Pancreas (tissue), 10 donors: ENCODE results near the gene TSEN2. TPM values are rescaled to one million over a fixed set of nuclear protein-coding genes. Genes with fewer than 3 reads are reported as not detected.

ENCODE experiments used
- ATAC-seq, 4 donors: fragments of 200-7000 bp; cut with Tn5 transposase; one replicate each; pipeline versions ENCODE4 v1.8.0 to v1.9.1; 2020; ENCODE audit warnings: mild to moderate bottlenecking in 4 of 4, moderate library complexity in 4 of 4
- DNase-seq, 6 donors: peaks; one replicate each; pipeline ENCODE4 v3.0.0-alpha.2; 2020
- FAIRE-seq: peaks from 2 replicates; lab custom pipeline; 2012; peaks lifted over from hg19 to GRCh38; lab: Jason Lieb, UNC
- H3K27ac ChIP-seq, 4 donors: fragments of 200-600 bp; sonication (generic); 1 replicate in 3 of 4; 2 replicates in 1 of 4; pipeline versions ENCODE4 v1.5.0 to v1.8.0; 2020
- H3K27me3 ChIP-seq, 4 donors: fragments of 200-600 bp; one replicate each; pipeline ENCODE4 v1.8.0; 2021
- H3K36me3 ChIP-seq, 3 donors: fragments of 200-600 bp; sonication (generic) in 1 of 3; one replicate each; pipeline versions ENCODE4 v1.5.0 to v1.8.0; 2020 to 2021
- H3K4me1 ChIP-seq, 3 donors: fragments of 200-600 bp; one replicate each; pipeline ENCODE4 v1.8.0; 2021
- H3K4me3 ChIP-seq, 4 donors: fragments of 200-600 bp; sonication (generic) in 2 of 4; one replicate each; pipeline versions ENCODE4 v1.5.0 to v1.8.0; 2020 to 2021
- H3K9me3 ChIP-seq, 4 donors: fragments of 200-600 bp; one replicate each; pipeline ENCODE4 v1.8.0; 2021
- WGBS, 2 donors: extraction: QIAGEN DNeasy Blood & Tissue Kit; methylation state at CpG; one replicate each; pipeline ENCODE4 v1.1.7; 2013; 5-methylcytosine and 5-hydroxymethylcytosine counted together
- intact Hi-C, 3 donors: fragments of 100-400 bp; cut with DNase I; formaldehyde crosslinking; loops; one replicate each; pipeline versions ENCODE4 v1.11.1 to v1.14.2; 2022
- polyA plus RNA-seq, 2 donors: library from polyadenylated mRNA; stranded (reverse); fragments of 200-250 nt; gene quantifications; one replicate each; pipeline ENCODE4 v1.2.3, GENCODE V29; 2013
- total RNA-seq, 6 donors: library from RNA; stranded (reverse); fragmentation: NEBNext Ultra II Directional in 4 of 6; extraction: Animal tissue kit (Norgen Biotek cat#: 25700) in 4 of 6; gene quantifications; one replicate each; pipeline versions ENCODE4 v1.2.1 to v1.2.4, GENCODE V29; 2021 to 2023
- TF ChIP-seq, protein P1 (sequence below), 4 donors: fragments of 200-600 bp; sonication (generic) in 3 of 4; IDR thresholded peaks; one replicate each; pipeline versions ENCODE4 v1.5.0 to v1.8.0; 2021; ENCODE audit warnings: antibody characterized with exemption in 4 of 4
- donor health status: healthy with polysubstance abuse.
- donor health status: DM: no; HTN: no; CAD: no; lungs with moderate emphysema.
- donor health status: DM: no; HTN: no; CAD: no.
- donor health status: control.
- donor health status: control.
- donor health status: Bipolar disorder and iron deficiency.
- donor health status: DM: yes; HTN: yes; CAD: no.
- donor health status: DM: no; HTN: no; CAD: no.
- donor health status: DM: no; HTN: no; CAD: no.
- donor health status: DM: yes; HTN: yes; CAD: no.

Gene TSEN2
- total and polyA plus RNA-seq, 8 donors, result 8.7 to 17.0 (median 10.9) TPM

GRCh38 chr3:12569836-12570235 lies 85.6 kb downstream of the TSEN2 start:
- intact Hi-C loops, result loop anchor here in 1 of 3 donors (10.0 kb wide), 1 partner anchor 85 kb away; no protein-coding TSS in a partner anchor
- 78 to 88% methylated on average over 6 of the region's 6 CpGs for WGBS, 2 donors
- Histone ChIP-seq H3K9me3 (no peaks in the 10 kb centered on the region), H3K27me3 (no peaks in the 10 kb centered on the region), H3K4me3 (no peak overlapping the region), H3K4me1 (no peaks in the 10 kb centered on the region), H3K27ac (no peak overlapping the region), H3K36me3 (peaks cover 0 to 54% (median 23%) of the 10 kb centered on the region in 3 donors)
- ATAC-seq (no peak), DNase-seq (no peak), FAIRE-seq (no peak)
- TF ChIP-seq, protein P1, sequence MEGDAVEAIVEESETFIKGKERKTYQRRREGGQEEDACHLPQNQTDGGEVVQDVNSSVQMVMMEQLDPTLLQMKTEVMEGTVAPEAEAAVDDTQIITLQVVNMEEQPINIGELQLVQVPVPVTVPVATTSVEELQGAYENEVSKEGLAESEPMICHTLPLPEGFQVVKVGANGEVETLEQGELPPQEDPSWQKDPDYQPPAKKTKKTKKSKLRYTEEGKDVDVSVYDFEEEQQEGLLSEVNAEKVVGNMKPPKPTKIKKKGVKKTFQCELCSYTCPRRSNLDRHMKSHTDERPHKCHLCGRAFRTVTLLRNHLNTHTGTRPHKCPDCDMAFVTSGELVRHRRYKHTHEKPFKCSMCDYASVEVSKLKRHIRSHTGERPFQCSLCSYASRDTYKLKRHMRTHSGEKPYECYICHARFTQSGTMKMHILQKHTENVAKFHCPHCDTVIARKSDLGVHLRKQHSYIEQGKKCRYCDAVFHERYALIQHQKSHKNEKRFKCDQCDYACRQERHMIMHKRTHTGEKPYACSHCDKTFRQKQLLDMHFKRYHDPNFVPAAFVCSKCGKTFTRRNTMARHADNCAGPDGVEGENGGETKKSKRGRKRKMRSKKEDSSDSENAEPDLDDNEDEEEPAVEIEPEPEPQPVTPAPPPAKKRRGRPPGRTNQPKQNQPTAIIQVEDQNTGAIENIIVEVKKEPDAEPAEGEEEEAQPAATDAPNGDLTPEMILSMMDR (IDR thresholded peaks at IDR 0.05), result no peak

DNA sequence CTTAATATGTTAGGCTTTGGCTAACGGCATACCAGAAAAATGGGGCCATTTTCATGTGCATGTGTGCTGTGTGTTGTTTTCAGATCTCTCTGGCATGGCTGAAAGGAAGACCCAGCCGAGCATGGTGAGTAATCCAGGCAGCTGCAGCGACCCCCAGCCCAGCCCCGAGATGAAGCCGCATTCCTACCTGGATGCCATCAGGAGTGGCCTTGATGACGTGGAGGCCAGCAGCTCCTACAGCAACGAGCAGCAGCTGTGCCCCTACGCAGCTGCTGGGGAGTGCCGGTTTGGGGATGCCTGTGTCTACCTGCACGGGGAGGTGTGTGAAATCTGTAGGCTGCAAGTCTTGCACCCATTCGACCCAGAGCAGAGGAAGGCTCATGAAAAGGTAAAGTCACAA lies 87.7 kb downstream of the TSEN2 start:
- H3K9me3 ChIP-seq, result no peaks in the 10 kb centered on the region
- H3K27ac ChIP-seq, result no peak overlapping the region
- H3K36me3 ChIP-seq, result peaks cover 0 to 70% (median 32%) of the 10 kb centered on the region in 3 donors
- H3K4me3 ChIP-seq, result no peak overlapping the region
- 89 to 94% methylated on average over 11 of the region's 11 CpGs for WGBS, 2 donors
- H3K4me1 ChIP-seq, result no peaks in the 10 kb centered on the region
- intact Hi-C loops, result no loop called here
- FAIRE-seq (no peak), DNase-seq (no peak), ATAC-seq (no peak)
- no peaks in the 10 kb centered on the region for H3K27me3 ChIP-seq
- TF ChIP-seq, protein P1 (IDR thresholded peaks at IDR 0.05), result no peak

DNA sequence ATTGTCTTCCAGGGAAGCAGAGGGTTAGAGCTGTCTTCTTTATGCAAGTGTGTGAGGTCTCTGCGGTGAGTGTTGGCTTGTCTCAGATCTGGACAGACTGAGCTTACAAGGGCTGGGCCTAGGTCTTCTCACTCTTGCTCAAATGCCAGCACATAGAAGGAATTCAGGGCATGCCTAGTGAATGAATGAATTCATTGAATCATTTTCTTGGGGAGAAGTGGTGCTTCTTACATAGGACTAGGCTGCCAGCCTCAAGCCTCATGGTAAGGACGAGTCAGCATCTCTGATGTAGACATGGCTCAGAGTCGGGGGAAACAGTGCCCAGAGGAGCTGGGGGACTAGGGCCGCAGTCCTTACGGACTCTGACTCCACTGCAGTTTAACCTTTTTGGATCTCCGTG lies 89.9 kb downstream of the TSEN2 start:
- TF ChIP-seq, protein P1 (IDR thresholded peaks at IDR 0.05), result no peak
- H3K36me3 ChIP-seq, result peaks cover 0 to 75% (median 32%) of the 10 kb centered on the region in 3 donors
- no peak for DNase-seq
- no peaks in the 10 kb centered on the region for H3K27me3 ChIP-seq
- H3K9me3 ChIP-seq, result no peaks in the 10 kb centered on the region
- WGBS, 2 donors, result 90 to 96% methylated on average over 6 of the region's 6 CpGs
- H3K4me1 ChIP-seq, result peaks cover 0 to 2% (median 0%) of the 10 kb centered on the region in 3 donors
- no peak overlapping the region for H3K27ac ChIP-seq
- intact Hi-C loops, result no loop called here
- ATAC-seq, result no peak
- no peak overlapping the region for H3K4me3 ChIP-seq
- no peak for FAIRE-seq

GRCh38 chr3:12574661-12575060 lies 90.4 kb downstream of the TSEN2 start:
- Histone ChIP-seq H3K4me3 (no peak overlapping the region), H3K27me3 (no peaks in the 10 kb centered on the region), H3K9me3 (no peaks in the 10 kb centered on the region), H3K36me3 (peaks cover 0 to 73% (median 32%) of the 10 kb centered on the region in 3 donors), H3K4me1 (peaks cover 0 to 6% (median 4%) of the 10 kb centered on the region in 3 donors), H3K27ac (no peak overlapping the region)
- ATAC-seq (no peak), FAIRE-seq (no peak), DNase-seq (no peak)
- intact Hi-C loops, result no loop called here
- 56 to 65% methylated on average over 7 of the region's 7 CpGs for WGBS, 2 donors
- TF ChIP-seq, protein P1 (IDR thresholded peaks at IDR 0.05), result no peak

- ATAC-seq (no peak), FAIRE-seq (no peak), DNase-seq (no peak)
- Histone ChIP-seq H3K27me3 (no peaks in the 10 kb centered on the region), H3K36me3 (peaks cover 0 to 54% (median 26%) of the 10 kb centered on the region in 3 donors), H3K4me1 (peaks cover 0 to 11% (median 6%) of the 10 kb centered on the region in 3 donors), H3K27ac (no peak overlapping the region), H3K4me3 (no peak overlapping the region), H3K9me3 (no peaks in the 10 kb centered on the region)
- intact Hi-C loops, result no loop called here
- TF ChIP-seq, protein P1 (IDR thresholded peaks at IDR 0.05), result no peak
- WGBS, 2 donors, result 91 to 96% methylated on average over 5 of the region's 5 CpGs
Measured at GRCh38 chr3:12577379-12577778, 93.1 kb downstream of the TSEN2 start.
